ENCODE data around the gene RANBP17. TPM values are rescaled to one million over a fixed set of nuclear protein-coding genes. Genes with fewer than 3 reads are reported as not detected.

Gene RANBP17
- total and polyA plus RNA-seq, 2 donors (not counting 1 experiment from before 2014, with no cell fraction given), result not detected

GRCh38 chr5:171131497-171131896 is 269.7 kb downstream of the RANBP17 start:
- no peak overlapping the region for H2AFZ ChIP-seq (ENCODE audit: insufficient read depth, low read depth, low read length, poor library complexity, severe bottlenecking)
- Mint-ChIP-seq H3K27me3 (no peaks in the 10 kb centered on the region), H3K27ac (no peak overlapping the region), H3K9me3 (ENCODE audit: insufficient read depth) (no peaks in the 10 kb centered on the region), H3K4me3 (no peak overlapping the region), H3K4me1 (no peaks in the 10 kb centered on the region)
- H3K79me2 ChIP-seq (ENCODE audit: control insufficient read depth, insufficient read depth, low read length), result no peaks in the 10 kb centered on the region
- DNase-seq (no peak), ATAC-seq (ENCODE audit: low read depth) (no peak)
- POLR2A ChIA-PET, result no interaction called here
- intact Hi-C loops (cut with micrococcal nuclease), result no loop called here
- no peaks in the 10 kb centered on the region for H4K20me1 ChIP-seq (ENCODE audit: control insufficient read depth, insufficient read depth, low read length, poor library complexity, severe bottlenecking)
- H3K27me3 ChIP-seq (replicated peaks in 1 of 4; ENCODE audit: control extremely low read depth in 1 of 4, control insufficient read depth in 3 of 4, insufficient read depth in 4 of 4, low read length in 3 of 4), result no peaks in the 10 kb centered on the region
- H3K4me3 ChIP-seq (ENCODE audit: control extremely low read depth in 1 of 5, extremely low read depth in 1 of 5, insufficient read depth in 1 of 5, low read depth in 2 of 5, low read length in 4 of 5), result no peak overlapping the region
- no peak overlapping the region for H3K9ac ChIP-seq (ENCODE audit: low read length)
- H3K9me3 ChIP-seq (ENCODE audit: control extremely low read depth in 1 of 3, control insufficient read depth in 2 of 3, insufficient read depth in 1 of 3, low read length in 2 of 3), result no peaks in the 10 kb centered on the region
- no peak overlapping the region for H3K4me2 ChIP-seq (replicated peaks; ENCODE audit: low read depth, low read length, poor library complexity, severe bottlenecking)
- CTCF ChIA-PET, result no interaction called here
- TF ChIP-seq EZH2 (IDR thresholded peaks at IDR 0.05; ENCODE audit: borderline replicate concordance, insufficient read depth, low read depth, low read length, poor library complexity, severe bottlenecking) (no peak), CTCF (IDR thresholded peaks at IDR 0.05) (no peak)
- no peaks in the 10 kb centered on the region for H3K4me1 ChIP-seq (ENCODE audit: control insufficient read depth in 2 of 2, insufficient read depth in 2 of 2, low read length in 2 of 2)
- no peak overlapping the region for H3K27ac ChIP-seq (ENCODE audit: low read length in 2 of 2)
- H3K36me3 ChIP-seq (replicated peaks in 1 of 2; ENCODE audit: control extremely low read depth in 1 of 2, control insufficient read depth in 1 of 2, extremely low read depth in 1 of 2, insufficient read depth in 2 of 2, low read length in 1 of 2), result no peaks in the 10 kb centered on the region

- Histone ChIP-seq H3K4me1 (ENCODE audit: control insufficient read depth in 2 of 2, insufficient read depth in 2 of 2, low read length in 2 of 2) (no peaks in the 10 kb centered on the region), H3K4me2 (replicated peaks; ENCODE audit: low read depth, low read length, poor library complexity, severe bottlenecking) (no peak overlapping the region), H3K79me2 (ENCODE audit: control insufficient read depth, insufficient read depth, low read length) (no peaks in the 10 kb centered on the region), H3K9me3 (ENCODE audit: control extremely low read depth in 1 of 3, control insufficient read depth in 2 of 3, insufficient read depth in 1 of 3, low read length in 2 of 3) (no peaks in the 10 kb centered on the region), H2AFZ (ENCODE audit: insufficient read depth, low read depth, low read length, poor library complexity, severe bottlenecking) (no peak overlapping the region), H3K4me3 (ENCODE audit: control extremely low read depth in 1 of 5, extremely low read depth in 1 of 5, insufficient read depth in 1 of 5, low read depth in 2 of 5, low read length in 4 of 5) (no peak overlapping the region), H3K27me3 (replicated peaks in 1 of 4; ENCODE audit: control extremely low read depth in 1 of 4, control insufficient read depth in 3 of 4, insufficient read depth in 4 of 4, low read length in 3 of 4) (peaks cover 0 to 3% (median 0%) of the 10 kb centered on the region in 4 experiments), H3K36me3 (replicated peaks in 1 of 2; ENCODE audit: control extremely low read depth in 1 of 2, control insufficient read depth in 1 of 2, extremely low read depth in 1 of 2, insufficient read depth in 2 of 2, low read length in 1 of 2) (no peaks in the 10 kb centered on the region), H3K9ac (ENCODE audit: low read length) (no peak overlapping the region), H4K20me1 (ENCODE audit: control insufficient read depth, insufficient read depth, low read length, poor library complexity, severe bottlenecking) (no peaks in the 10 kb centered on the region), H3K27ac (ENCODE audit: low read length in 2 of 2) (no peak overlapping the region)
- H3K4me3 Mint-ChIP-seq, result no peak overlapping the region
- CTCF ChIA-PET, result no interaction called here
- no peak overlapping the region for H3K27ac Mint-ChIP-seq
- WGBS (ENCODE audit: insufficient coverage), result no CpG with 5 or more reads among the region's 1 CpG
- H3K27me3 Mint-ChIP-seq, result no peaks in the 10 kb centered on the region
- DNase-seq (no peak), ATAC-seq (ENCODE audit: low read depth) (no peak)
- intact Hi-C loops (cut with micrococcal nuclease), result no loop called here
- POLR2A ChIA-PET, result no interaction called here
- H3K9me3 Mint-ChIP-seq (ENCODE audit: insufficient read depth), result no peaks in the 10 kb centered on the region
- H3K4me1 Mint-ChIP-seq, result no peaks in the 10 kb centered on the region
- TF ChIP-seq CTCF (IDR thresholded peaks at IDR 0.05) (no peak), EZH2 (IDR thresholded peaks at IDR 0.05; ENCODE audit: borderline replicate concordance, insufficient read depth, low read depth, low read length, poor library complexity, severe bottlenecking) (no peak)
These were observed 276.1 kb downstream of the RANBP17 start for GRCh38 chr5:171137768-171138525.
